SK-N-SH (cell line): ENCODE data around the gene PJA2. TPM values are rescaled to one million over a fixed set of nuclear protein-coding genes. Genes with fewer than 3 reads are reported as not detected.

ENCODE experiments used
- CTCF ChIA-PET: fragments of 300-600, 350-600 bp; formaldehyde crosslinking; extraction: SDS; loops from one replicate; lab custom pipeline; 2021; lab: Yijun Ruan, JAX
- POLR2A ChIA-PET: fragments of 350-600 bp; sonication (Branson Sonifier 250); formaldehyde crosslinking; extraction: SDS; loops from one replicate; lab custom pipeline; 2020; ENCODE audit warnings: antibody characterized with exemption, inconsistent platforms; lab: Yijun Ruan, JAX
- DNase-seq: peaks from one replicate; pipeline ENCODE4 v3.0.0; 2012
- H2AFZ ChIP-seq: fragments of 200-600 bp; sonication (generic); 2 replicates; pipeline ENCODE4 v1.8.1; 2016; ENCODE audit warnings: antibody characterized with exemption, mild to moderate bottlenecking, low read depth
- H3F3A ChIP-seq: fragments of 200-600 bp; sonication (generic); replicated peaks from 2 replicates; pipeline ENCODE3; 2016; ENCODE audit warnings: antibody characterized with exemption, mild to moderate bottlenecking; ENCODE audit not compliant: insufficient read depth
- H3K27ac ChIP-seq, 2 experiments: fragments of 200-500 bp in 1 of 2; fragments of 200-600 bp in 1 of 2; sonication (Bioruptor generic) in 1 of 2; sonication (generic), shearing (Covaris generic) in 1 of 2; 2 replicates each; pipeline versions ENCODE4 v1.5.1 to v1.6.1; 2014 to 2016; ENCODE audit warnings: low read depth in 2 of 2, inconsistent platforms in 1 of 2, low read length in 1 of 2, mild to moderate bottlenecking in 1 of 2, mixed read lengths in 1 of 2
- H3K27me3 ChIP-seq: fragments of 200-600 bp; sonication (generic), shearing (Covaris generic); 2 replicates; pipeline ENCODE4 v1.6.1; 2016; ENCODE audit warnings: mixed run types; ENCODE audit not compliant: insufficient read depth
- H3K36me3 ChIP-seq, 2 experiments: fragments of 200-500 bp in 1 of 2; fragments of 200-600 bp in 1 of 2; sonication (Bioruptor generic) in 1 of 2; sonication (generic) in 1 of 2; replicated peaks in 1 of 2; 2 replicates each; pipeline versions ENCODE3 to v1.5.1; 2014 to 2016; ENCODE audit warnings: low read length in 1 of 2, mild to moderate bottlenecking in 1 of 2; ENCODE audit not compliant: insufficient read depth in 2 of 2, control insufficient read depth in 1 of 2
- H3K4me1 ChIP-seq, 2 experiments: fragments of 200-500 bp in 1 of 2; fragments of 200-600 bp in 1 of 2; sonication (Bioruptor generic) in 1 of 2; sonication (generic), shearing (Covaris generic) in 1 of 2; 2 replicates each; pipeline versions ENCODE4 v1.5.1 to v1.6.1; 2014 to 2016; ENCODE audit warnings: low read depth in 1 of 2, low read length in 1 of 2, mixed run types in 1 of 2; ENCODE audit not compliant: insufficient read depth in 2 of 2, control insufficient read depth in 1 of 2
- H3K4me2 ChIP-seq: fragments of 200-600 bp; sonication (generic), shearing (Covaris generic); 2 replicates; pipeline ENCODE4 v1.6.1; 2017; ENCODE audit warnings: mixed run types
- H3K4me3 ChIP-seq, 2 experiments: fragments of 200-500 bp in 1 of 2; fragments of 200-600 bp in 1 of 2; sonication (Bioruptor generic) in 1 of 2; sonication (generic), shearing (Covaris generic) in 1 of 2; 2 replicates each; pipeline versions ENCODE4 v1.5.1 to v1.8.1; 2014 to 2016; ENCODE audit warnings: low read depth in 2 of 2, inconsistent platforms in 1 of 2, low read length in 1 of 2, mild to moderate bottlenecking in 1 of 2, mixed read lengths in 1 of 2, moderate library complexity in 1 of 2
- H3K79me2 ChIP-seq: fragments of 200-600 bp; sonication (generic); 2 replicates; pipeline ENCODE4 v1.8.1; 2017; ENCODE audit warnings: mild to moderate bottlenecking; ENCODE audit not compliant: insufficient read depth
- H3K9ac ChIP-seq: fragments of 200-600 bp; sonication (generic); 2 replicates; pipeline ENCODE4 v1.6.1; 2017; ENCODE audit warnings: mixed run types
- H3K9me2 ChIP-seq: fragments of 200-600 bp; sonication (generic); 2 replicates; pipeline ENCODE4 v1.6.1; 2017; ENCODE audit warnings: mixed run types
- H3K9me3 ChIP-seq: fragments of 200-600 bp; sonication (generic); 2 replicates; pipeline ENCODE4 v1.6.1; 2017; ENCODE audit warnings: mixed run types, mild to moderate bottlenecking, moderate library complexity
- H4K20me1 ChIP-seq: fragments of 200-600 bp; sonication (generic); 2 replicates; pipeline ENCODE4 v1.6.1; 2017; ENCODE audit warnings: mild to moderate bottlenecking, mixed run types; ENCODE audit not compliant: insufficient read depth
- CHD2 ChIP-seq: fragments of 150-350 bp; IDR thresholded peaks from 2 replicates; pipeline ENCODE4 v1.6.1; 2018; ENCODE audit warnings: low read length; ENCODE audit not compliant: partially characterized antibody
- ELF1 ChIP-seq: IDR thresholded peaks from 2 replicates; pipeline ENCODE4 v1.4.0; 2012
- FOSL2 ChIP-seq: IDR thresholded peaks from 2 replicates; pipeline ENCODE4 v1.4.0; 2012; ENCODE audit warnings: low read depth, mild to moderate bottlenecking, moderate library complexity, borderline replicate concordance
- FOXJ3 ChIP-seq: sonication (generic); formaldehyde crosslinking; IDR thresholded peaks from 2 replicates; pipeline ENCODE4 v1.5.1; 2020; ENCODE audit warnings: mild to moderate bottlenecking, missing genetic modification reagents
- GABPA ChIP-seq: IDR thresholded peaks from 2 replicates; pipeline ENCODE4 v1.4.0; 2012; ENCODE audit warnings: low read depth, mild to moderate bottlenecking
- MAX ChIP-seq: IDR thresholded peaks from 2 replicates; pipeline ENCODE4 v1.4.0; 2012; ENCODE audit warnings: low read depth
- MXI1 ChIP-seq: IDR thresholded peaks from 2 replicates; pipeline ENCODE4 v1.6.1; 2012; ENCODE audit warnings: mild to moderate bottlenecking, low read depth, low read length, improper control_type of control experiment
- RAD21 ChIP-seq: IDR thresholded peaks from 2 replicates; pipeline ENCODE4 v1.6.1; 2012; ENCODE audit warnings: mild to moderate bottlenecking, low read length
- REST ChIP-seq: IDR thresholded peaks from 2 replicates; pipeline ENCODE4 v1.6.1; 2012; ENCODE audit warnings: mild to moderate bottlenecking, low read depth, low read length, moderate library complexity
- RXRA ChIP-seq: IDR thresholded peaks from 2 replicates; pipeline ENCODE4 v1.4.0; 2012; ENCODE audit warnings: low read depth, mild to moderate bottlenecking, borderline replicate concordance
- SIN3A ChIP-seq: IDR thresholded peaks from 2 replicates; pipeline ENCODE4 v1.6.1; 2012; ENCODE audit warnings: low read depth, mild to moderate bottlenecking, low read length, moderate library complexity, borderline replicate concordance
- SMC3 ChIP-seq: IDR thresholded peaks from 2 replicates; pipeline ENCODE4 v1.6.1; 2012; ENCODE audit warnings: low read depth, low read length, improper control_type of control experiment
- TEAD4 ChIP-seq: IDR thresholded peaks from 2 replicates; pipeline ENCODE4 v1.4.0; 2012; ENCODE audit warnings: mild to moderate bottlenecking, borderline replicate concordance; ENCODE audit not compliant: insufficient read depth
- WGBS: methylation state at CpG from one replicate; pipeline ENCODE4 v1.1.6; 2017; ENCODE audit warnings: low lambda C conversion rate; 5-methylcytosine and 5-hydroxymethylcytosine counted together
- polyA plus RNA-seq, 3 experiments: library from polyadenylated mRNA; depleted of rRNA; stranded (reverse); fragments of >200 nt; gene quantifications; 2 replicates each; pipeline ENCODE4 v1.2.3, GENCODE V29; 2012
- TF ChIP-seq, protein P1 (sequence below): IDR thresholded peaks from 2 replicates; pipeline ENCODE4 v1.4.0; 2012; ENCODE audit warnings: low read depth, borderline replicate concordance
- TF ChIP-seq, protein P2 (sequence below): fragments of 200-600 bp; sonication (generic); IDR thresholded peaks from 2 replicates; pipeline ENCODE4 v1.6.1; 2017; ENCODE audit warnings: antibody characterized with exemption, mild to moderate bottlenecking, moderate library complexity

The PJA2 gene
- polyA plus RNA-seq, 1 of the 3 experiments (the other 2 are of a cell fraction), result 30.7 TPM

GRCh38 chr5:109305352-109305751 is 104.4 kb downstream of the PJA2 start:
- Histone ChIP-seq H3K27me3 (no peaks in the 10 kb centered on the region), H3K27ac (no peak overlapping the region), H3K4me3 (no peak overlapping the region), H3K4me2 (no peak overlapping the region), H3K9me3 (no peaks in the 10 kb centered on the region), H3K79me2 (no peaks in the 10 kb centered on the region), H3K36me3 (no peaks in the 10 kb centered on the region), H3F3A (no peaks in the 10 kb centered on the region), H2AFZ (no peak overlapping the region), H3K4me1 (peaks cover 0 to 3% of the 10 kb centered on the region in 2 experiments; a peak in 3 of 4 replicates), H3K9me2 (no peaks in the 10 kb centered on the region), H3K9ac (no peak overlapping the region), H4K20me1 (no peaks in the 10 kb centered on the region)
- ChIA-PET CTCF (no interaction called here), POLR2A (no interaction called here)
- 84% methylated on average over 2 of the region's 2 CpGs for WGBS
- TF ChIP-seq SMC3, result no peak
- TF ChIP-seq FOSL2, result no peak
- DNase-seq, result no peak

GRCh38 chr5:109304309-109304708 is 105.5 kb downstream of the PJA2 start:
- H3K36me3 ChIP-seq, result no peaks in the 10 kb centered on the region
- CTCF ChIA-PET, result no interaction called here

GRCh38 chr5:109300367-109300766 is 109.4 kb downstream of the PJA2 start:
- Histone ChIP-seq H3K9ac (no peak overlapping the region), H3K36me3 (no peaks in the 10 kb centered on the region), H3F3A (no peaks in the 10 kb centered on the region), H3K4me3 (no peak overlapping the region), H3K4me1 (peaks cover 0 to 7% of the 10 kb centered on the region in 2 experiments; a peak in 2 of 4 replicates), H2AFZ (no peak overlapping the region), H3K27ac (no peak overlapping the region), H4K20me1 (no peaks in the 10 kb centered on the region), H3K4me2 (no peak overlapping the region), H3K9me2 (no peaks in the 10 kb centered on the region), H3K79me2 (no peaks in the 10 kb centered on the region), H3K9me3 (no peaks in the 10 kb centered on the region), H3K27me3 (no peaks in the 10 kb centered on the region)
- ChIA-PET CTCF (interaction anchor here (0.9 kb wide), 2 partner anchors 12 to 168 kb away, joined by 3 read pairs; no protein-coding TSS in a partner anchor), POLR2A (no interaction called here)
- WGBS, result 62% methylated on average over 2 of the region's 2 CpGs
- DNase-seq, result no peak
- no peak for TF ChIP-seq RAD21
- TF ChIP-seq, protein P1, sequence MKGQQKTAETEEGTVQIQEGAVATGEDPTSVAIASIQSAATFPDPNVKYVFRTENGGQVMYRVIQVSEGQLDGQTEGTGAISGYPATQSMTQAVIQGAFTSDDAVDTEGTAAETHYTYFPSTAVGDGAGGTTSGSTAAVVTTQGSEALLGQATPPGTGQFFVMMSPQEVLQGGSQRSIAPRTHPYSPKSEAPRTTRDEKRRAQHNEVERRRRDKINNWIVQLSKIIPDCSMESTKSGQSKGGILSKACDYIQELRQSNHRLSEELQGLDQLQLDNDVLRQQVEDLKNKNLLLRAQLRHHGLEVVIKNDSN, result no peak
- TF ChIP-seq RXRA, result no peak
- no peak for TF ChIP-seq FOSL2
- TF ChIP-seq REST, result no peak
- TF ChIP-seq FOXJ3 (CRISPR knock-in tag), result no peak
- TF ChIP-seq SIN3A, result no peak
- TF ChIP-seq TEAD4, result no peak
- TF ChIP-seq, protein P2, sequence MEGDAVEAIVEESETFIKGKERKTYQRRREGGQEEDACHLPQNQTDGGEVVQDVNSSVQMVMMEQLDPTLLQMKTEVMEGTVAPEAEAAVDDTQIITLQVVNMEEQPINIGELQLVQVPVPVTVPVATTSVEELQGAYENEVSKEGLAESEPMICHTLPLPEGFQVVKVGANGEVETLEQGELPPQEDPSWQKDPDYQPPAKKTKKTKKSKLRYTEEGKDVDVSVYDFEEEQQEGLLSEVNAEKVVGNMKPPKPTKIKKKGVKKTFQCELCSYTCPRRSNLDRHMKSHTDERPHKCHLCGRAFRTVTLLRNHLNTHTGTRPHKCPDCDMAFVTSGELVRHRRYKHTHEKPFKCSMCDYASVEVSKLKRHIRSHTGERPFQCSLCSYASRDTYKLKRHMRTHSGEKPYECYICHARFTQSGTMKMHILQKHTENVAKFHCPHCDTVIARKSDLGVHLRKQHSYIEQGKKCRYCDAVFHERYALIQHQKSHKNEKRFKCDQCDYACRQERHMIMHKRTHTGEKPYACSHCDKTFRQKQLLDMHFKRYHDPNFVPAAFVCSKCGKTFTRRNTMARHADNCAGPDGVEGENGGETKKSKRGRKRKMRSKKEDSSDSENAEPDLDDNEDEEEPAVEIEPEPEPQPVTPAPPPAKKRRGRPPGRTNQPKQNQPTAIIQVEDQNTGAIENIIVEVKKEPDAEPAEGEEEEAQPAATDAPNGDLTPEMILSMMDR, result no peak
- TF ChIP-seq ELF1, result no peak
- TF ChIP-seq SMC3, result no peak
- no peak for TF ChIP-seq MXI1
- TF ChIP-seq GABPA, result no peak
- TF ChIP-seq CHD2, result no peak
- TF ChIP-seq MAX, result no peak

More at GRCh38 chr5:109304309-109304708, 105.5 kb downstream of the PJA2 start:
- H3K9me3 ChIP-seq, result no peaks in the 10 kb centered on the region
- no peaks in the 10 kb centered on the region for H3K9me2 ChIP-seq
- H3K4me1 ChIP-seq, result peaks cover 0 to 7% of the 10 kb centered on the region in 2 experiments; a peak in 3 of 4 replicates
- DNase-seq, result no peak
- TF ChIP-seq MXI1, result no peak
- 0 out of 2 replicates have a peak, but pooled peaks have one; percentile 8 for TF ChIP-seq RAD21
- no peak overlapping the region for H3K4me2 ChIP-seq
- no peaks in the 10 kb centered on the region for H3K79me2 ChIP-seq
- POLR2A ChIA-PET, result interaction anchor here (0.5 kb wide), 1 partner anchor 164 kb away, joined by 4 read pairs; no protein-coding TSS in a partner anchor
- H3K27ac ChIP-seq, result no peak overlapping the region
- H3F3A ChIP-seq, result no peaks in the 10 kb centered on the region
- no peak overlapping the region for H3K4me3 ChIP-seq
- H3K9ac ChIP-seq, result no peak overlapping the region
- H3K27me3 ChIP-seq, result no peaks in the 10 kb centered on the region
- no peaks in the 10 kb centered on the region for H4K20me1 ChIP-seq
- H2AFZ ChIP-seq, result no peak overlapping the region
